ENCODE measurements around the gene MTOR.
"Not testable (repeated sequence)": the region's sequence is repeated elsewhere in the genome, so short reads cannot be mapped to it uniquely, and the experiment has no call there.

MTOR gene

DNA sequence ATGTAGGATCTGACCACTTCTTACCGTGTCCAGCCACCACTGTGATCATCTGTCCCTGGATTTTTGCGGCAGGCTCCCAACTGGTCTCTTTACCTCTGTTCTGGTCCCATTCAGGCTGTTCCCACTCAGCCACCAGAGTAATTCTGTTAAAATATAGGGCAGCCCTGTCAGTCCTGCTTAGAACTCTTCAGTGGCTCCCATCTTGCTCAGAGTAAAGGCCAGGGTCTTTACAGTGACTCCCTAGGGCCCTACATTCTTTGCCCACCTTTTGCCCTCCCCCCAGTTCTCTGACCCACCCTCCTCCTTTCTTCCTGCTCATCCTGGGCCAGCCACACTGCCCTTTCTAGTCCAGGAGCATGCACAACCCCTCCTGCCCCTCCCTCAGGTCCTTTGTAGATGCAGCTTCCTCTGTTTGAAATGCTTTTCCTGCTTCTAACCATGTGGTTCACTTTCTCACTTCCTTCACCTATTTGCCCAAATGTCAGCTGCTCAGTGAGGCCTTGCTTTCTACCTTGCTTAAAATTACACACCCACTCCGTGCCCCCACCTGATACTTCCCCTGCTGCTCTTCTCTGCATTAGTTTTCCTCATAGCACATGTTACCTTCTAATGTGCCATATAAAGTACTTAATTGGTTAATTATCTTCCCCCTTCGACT, 18.5 kb upstream of the MTOR start:
- in situ Hi-C loops (cut with MboI; ENCODE audit: low sequenced_read_pairs) = no loop called here

DNA sequence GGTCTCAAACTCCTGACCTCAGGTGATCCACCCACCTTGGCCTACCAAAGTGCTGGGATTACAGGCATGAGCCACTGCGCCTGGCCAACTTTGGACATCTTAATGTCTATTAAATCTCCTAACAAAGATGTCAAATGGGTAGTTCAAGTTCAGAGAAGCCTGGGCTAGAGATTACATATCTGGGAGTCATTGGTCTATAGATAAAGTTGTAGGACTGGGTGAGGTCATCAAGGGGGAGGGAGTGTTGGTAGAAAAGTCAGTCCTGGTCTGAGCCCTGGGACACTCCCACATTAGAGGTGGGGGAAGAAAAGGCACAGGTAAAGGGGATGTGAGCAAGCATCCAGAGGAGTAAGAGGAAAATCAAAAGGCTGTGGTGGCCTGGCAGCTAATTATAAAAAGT, 17.3 kb upstream of the MTOR start:
- in situ Hi-C loops (cut with MboI; ENCODE audit: low sequenced_read_pairs) = no loop called here

DNA sequence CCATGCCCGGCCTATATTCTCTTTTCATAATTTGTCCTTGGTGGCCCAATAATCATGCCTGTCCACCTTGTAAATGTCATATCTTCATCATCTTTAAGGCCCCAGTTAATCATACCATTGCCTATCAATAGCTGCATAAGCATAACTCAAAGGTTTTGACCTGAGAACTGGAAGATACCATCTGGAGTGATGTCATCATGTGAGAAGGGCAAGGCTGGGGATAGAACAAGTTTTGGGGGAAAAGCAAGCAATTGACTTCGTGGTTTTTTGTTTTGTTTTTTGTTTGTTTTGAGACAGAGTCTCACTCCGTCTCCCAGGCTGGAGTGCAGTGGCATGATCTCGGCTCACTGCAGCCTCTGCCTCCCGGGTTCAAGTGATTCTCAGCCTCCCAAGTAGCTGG, 16.8 kb upstream of the MTOR start:
- in situ Hi-C loops (cut with MboI; ENCODE audit: low sequenced_read_pairs) = no loop called here

DNA sequence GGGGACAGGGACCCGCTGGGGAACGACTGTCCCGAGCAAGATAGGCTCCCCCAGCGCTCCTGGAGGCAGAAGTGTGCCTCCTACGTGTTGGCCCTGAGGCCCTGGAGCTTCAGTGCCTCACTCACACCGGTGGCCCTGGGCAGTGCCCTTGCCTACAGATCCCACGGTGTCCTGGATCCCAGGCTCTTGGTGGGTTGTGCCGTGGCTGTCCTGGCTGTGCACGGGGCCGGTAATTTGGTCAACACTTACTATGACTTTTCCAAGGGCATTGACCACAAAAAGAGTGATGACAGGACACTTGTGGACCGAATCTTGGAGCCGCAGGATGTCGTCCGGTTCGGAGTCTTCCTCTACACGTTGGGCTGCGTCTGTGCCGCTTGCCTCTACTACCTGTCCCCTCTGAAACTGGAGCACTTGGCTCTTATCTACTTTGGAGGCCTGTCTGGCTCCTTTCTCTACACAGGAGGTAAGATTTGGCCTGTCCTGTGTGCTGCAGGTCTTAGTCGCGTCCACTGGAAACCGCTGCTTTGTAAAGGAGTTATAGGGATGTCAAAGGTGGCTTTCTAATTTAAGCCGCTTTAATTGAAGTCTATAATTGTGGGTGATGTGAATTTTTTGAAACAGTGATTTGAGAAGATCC, 11.4 kb upstream of the MTOR start:
- in situ Hi-C loops (cut with MboI; ENCODE audit: low sequenced_read_pairs) = no loop called here

DNA sequence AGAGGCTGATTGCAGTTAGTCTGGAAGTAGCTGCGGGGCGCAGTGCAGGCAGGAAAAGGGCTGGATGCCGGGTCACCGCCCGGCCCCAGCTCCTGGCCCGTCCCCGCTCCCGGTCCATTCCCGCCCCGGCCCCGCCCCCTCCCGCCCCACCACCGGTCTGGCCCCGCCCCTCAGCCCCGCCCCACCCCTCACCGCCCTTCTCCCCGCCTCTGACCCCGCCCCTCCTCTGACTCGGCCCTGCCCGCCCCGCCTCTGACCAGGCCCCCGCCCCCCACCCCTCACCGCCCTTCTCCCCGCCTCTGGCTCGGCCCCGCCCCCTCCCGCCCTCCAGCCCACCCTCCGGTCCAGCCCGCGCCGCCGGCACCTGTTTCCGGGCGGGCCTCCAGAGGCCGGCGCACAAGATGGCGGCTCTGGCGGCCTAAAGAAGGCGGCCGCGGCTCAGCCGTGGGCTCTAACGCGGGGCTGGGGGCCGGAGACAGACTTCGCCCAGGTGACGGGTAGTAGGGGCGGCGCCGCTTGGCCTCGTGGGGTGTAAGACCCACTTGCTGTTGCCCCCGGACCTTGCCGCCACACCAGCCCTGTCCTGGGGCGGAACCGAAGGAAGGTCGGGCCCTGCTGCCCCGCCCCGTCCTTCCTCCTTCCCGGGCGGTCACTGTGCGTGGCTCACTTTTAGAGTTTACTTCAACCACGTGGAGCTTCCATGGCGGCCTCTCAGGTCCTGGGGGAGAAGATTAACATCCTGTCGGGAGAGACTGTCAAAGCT, 10.7 kb upstream of the MTOR start, which contains the start of gene UBIAD1:
Gene UBIAD1, plus strand, starts transcription at position 367 of the 763 bp plus-strand sequence. Its CDS starts 334 bp downstream, at position 701.
- in situ Hi-C loops (cut with MboI; ENCODE audit: low sequenced_read_pairs) = no loop called here

DNA sequence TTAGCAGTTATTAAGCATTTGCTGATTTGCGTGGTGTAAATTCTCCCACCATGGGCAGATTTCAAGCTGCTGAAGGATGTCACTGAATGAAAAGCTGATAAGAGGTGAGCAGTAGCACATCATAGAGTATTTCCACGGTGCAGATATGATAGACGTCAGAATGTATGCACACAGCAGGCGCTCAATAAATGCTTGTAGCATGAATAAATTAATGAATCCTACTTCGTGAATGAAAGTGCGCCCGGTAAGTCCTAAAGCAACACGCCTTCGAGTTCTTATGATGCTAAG, 10.1 kb upstream of the MTOR start:
- in situ Hi-C loops (cut with MboI; ENCODE audit: low sequenced_read_pairs) = no loop called here

DNA sequence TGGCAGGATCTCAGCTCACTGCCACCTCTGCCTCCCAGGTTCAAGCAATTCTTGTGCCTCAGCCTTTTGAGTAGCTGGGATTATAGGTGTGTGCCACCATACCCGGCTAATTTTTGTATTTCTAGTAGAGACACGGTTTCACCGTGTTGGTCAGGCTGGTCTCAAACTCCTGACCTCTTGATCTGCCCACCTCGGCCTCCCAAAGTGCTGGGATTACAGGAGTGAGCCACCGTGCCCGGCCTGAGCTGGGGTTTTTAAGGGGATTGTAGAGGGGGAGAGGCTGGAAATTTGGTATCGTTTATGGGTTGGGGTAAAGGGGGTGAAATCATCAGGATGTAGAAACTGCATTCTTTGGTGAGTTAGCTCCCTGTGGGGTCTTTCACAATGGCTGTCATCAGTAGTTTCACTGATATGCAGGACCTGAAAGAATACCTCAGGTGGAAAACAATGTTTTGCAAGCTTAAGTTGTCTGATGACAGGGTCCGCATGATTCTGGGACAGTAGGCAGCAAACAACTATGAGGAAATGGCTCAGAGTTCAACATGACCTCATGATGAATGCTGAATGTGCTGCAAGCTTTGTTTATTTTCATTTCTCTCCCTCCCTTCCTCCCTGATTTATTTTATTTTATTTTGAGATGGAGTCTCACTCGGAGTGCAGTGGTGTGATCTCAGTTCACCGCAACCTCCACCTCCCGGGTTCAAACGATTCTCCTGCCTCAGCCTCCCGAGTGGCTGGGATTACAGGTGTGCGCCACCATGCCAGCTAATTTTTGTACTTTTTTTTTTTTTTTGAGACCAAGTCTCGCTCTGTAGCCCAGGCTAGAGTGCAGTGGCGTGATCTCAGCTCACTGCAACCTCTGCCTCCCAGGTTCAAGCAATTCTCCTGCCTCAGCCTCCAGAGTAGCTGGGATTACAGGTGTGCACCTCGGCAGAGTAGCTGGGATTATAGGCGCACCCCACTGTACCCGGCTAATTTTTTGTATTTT, 5.3 kb upstream of the MTOR start:
- in situ Hi-C loops (cut with MboI; ENCODE audit: low sequenced_read_pairs) = not testable (repeated sequence)

DNA sequence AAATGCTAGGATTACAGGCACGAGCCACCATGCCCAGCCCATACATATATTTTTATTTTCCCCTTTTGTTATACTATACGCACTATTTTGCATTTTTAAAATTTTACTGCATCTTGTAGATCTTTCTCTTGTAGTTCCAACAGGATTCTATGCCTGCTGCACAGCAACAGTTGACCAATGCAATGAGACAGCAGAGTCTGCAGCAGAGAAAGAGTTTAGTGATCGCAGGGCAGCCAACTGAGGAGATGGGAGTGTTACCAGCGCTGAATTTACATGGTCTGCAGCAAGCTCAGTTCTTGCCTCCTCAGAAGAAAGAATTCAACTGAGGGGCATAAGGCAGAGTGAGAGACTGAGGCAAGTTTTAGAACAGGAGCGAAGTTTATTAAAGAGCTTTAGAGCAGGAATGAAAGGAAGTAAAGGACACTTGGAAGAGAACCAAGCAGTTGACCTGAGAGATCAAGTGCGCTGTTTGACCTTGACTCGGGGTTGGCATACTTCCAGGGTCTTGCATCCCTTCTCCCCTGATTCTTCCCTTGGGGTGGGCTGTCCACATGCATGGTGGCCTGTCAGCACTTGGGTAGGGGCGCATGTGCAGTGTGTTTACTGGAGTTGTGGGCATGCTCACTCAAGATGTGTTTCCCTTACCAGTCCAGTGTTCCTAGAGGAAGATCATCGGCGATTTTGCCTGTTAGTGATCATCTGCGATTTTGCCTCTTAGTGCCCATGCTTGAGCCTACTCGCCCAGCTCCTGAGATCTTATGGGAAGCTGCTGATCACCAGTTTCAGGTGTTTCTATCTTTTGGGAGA, 4.1 kb upstream of the MTOR start:
- in situ Hi-C loops (cut with MboI; ENCODE audit: low sequenced_read_pairs) = no loop called here

DNA sequence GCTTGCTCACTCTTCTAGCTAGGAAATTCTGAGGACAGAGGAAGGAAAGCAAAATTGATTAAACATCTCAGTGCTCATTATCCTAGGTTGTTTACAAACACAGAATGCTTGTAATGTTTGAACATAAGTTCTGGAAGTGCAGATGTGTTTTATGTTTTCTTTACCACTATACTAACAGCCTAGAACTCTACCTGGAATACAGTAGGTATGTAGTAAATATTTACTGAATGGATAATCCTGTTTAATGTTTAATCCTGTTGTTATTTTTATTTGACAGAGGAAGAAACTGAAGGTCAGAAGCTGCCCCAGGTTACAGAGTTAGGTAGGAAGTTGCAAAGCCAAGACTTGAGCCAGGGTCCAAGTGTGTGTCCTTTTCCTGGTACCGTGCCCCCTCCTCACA, 6.1 kb downstream of the MTOR start:
- in situ Hi-C loops (cut with MboI; ENCODE audit: low sequenced_read_pairs) = no loop called here

DNA sequence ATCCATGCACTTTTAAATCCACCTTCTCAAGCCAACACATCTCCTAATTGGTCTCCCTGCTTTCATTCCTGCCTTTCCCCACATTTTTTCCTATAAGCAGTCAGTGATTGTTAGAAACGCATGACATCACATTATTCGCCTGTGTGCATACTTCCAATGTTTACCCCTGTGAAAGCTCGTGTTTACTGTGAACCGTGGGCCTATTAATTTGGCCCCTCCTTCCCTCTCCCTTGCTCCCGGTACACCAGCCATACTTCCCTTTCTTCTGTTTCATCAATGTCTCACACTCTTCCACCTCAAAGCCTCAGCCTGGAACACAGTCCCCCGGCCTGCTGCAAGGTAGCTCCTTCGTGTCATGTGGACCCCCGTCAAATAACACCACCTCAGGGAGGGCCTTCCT, 9.1 kb downstream of the MTOR start:
- in situ Hi-C loops (cut with MboI; ENCODE audit: low sequenced_read_pairs) = no loop called here

DNA sequence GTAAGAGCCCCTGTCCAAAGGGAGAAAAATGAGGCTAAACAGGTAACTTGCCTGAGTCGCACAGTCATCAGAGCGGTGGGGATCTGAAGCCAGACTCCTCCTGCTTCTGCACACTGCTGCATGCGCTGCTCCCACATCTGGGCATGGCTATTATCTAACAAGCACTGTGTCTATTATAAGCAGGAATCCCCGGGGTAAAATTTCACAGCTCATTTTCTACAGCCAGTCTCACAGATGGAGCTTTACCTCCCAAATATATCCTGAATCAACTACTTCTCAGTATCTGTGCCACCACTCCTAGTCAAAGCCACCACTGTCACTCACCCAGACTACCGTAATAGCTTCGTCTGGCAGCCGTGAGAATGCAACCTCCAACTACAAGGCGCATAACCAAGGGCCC, 9.8 kb downstream of the MTOR start:
- in situ Hi-C loops (cut with MboI; ENCODE audit: low sequenced_read_pairs) = no loop called here

DNA sequence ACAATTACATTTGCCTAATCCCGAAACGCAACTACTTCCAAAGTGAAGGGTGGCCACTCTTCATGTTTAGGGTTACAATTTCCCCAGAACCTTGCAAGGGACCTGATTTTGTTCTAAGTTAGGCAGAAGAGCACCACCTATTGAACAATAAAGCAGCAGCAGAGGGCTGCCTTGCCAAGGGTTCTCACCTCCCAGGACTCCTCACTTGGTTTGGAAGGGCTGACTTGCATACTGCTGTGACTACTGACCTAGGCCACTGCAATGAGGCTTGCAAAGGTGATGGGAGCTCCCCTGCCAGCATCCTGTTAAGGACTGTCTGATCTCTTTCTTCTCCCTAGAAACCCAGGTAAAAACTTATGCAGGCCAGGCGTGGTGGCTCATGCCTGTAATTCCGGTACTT, 14.2 kb downstream of the MTOR start:
- in situ Hi-C loops (cut with MboI; ENCODE audit: low sequenced_read_pairs) = loop anchor here (25.0 kb wide), 1 partner anchor 389 kb away; no protein-coding TSS in a partner anchor

DNA sequence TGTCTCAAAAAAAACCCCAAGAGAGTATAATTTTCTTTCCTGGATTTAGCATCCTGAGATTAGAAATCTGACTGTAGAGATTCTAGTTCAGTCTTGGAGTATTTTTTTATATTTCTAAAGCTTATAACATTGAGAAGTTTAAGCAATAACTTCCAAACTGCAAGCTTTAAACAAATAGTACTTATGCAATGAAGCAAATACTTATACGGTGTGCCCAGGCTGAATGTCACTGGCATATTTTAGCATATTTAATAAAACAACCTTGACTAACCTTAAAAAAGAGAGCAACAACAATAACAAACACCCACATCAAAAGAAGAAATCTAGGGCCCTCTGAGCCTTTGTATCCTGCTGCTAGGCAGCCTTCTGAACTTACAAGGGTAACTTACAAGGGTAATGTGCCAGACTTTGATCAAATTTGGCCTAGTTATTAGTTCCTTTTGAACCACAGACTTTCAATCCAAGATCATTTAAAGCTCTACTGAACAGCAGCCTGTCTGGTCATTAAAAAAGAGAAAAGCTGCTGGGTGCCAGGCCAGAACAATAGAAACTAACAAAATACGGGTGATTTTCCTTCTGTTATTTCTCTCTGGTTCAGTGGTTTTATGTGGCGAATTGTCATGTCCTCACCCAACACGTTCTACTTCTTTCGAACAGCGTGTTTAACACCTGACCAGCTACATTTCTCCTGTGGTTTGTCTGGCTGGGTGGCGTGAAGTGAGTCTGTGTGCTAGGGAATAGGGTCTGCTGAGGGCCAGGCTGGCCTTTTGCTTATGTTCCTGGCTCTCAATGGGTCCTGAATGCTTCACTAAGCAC, 16.2 kb downstream of the MTOR start:
- in situ Hi-C loops (cut with MboI; ENCODE audit: low sequenced_read_pairs) = loop anchor here (25.0 kb wide), 1 partner anchor 391 kb away; no protein-coding TSS in a partner anchor

DNA sequence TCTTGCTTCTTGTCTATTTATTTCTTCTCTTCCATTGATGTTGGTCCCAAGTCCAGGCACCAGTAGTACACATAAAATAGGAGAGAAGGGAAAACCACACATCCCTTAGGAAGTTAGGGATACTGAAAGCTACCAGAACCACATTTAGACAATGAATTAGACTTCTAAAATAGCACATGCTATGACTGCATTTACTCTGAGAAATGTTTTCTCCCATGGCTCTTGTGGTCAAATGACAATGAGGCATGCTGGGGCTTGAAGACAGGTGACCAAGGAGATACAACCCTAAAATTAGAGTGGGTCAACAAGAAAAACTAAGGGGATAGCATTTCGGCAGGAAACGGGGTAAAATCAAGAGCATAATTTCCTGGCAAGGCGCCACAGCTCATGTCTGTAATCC, 17.1 kb downstream of the MTOR start:
- in situ Hi-C loops (cut with MboI; ENCODE audit: low sequenced_read_pairs) = loop anchor here (25.0 kb wide), 1 partner anchor 392 kb away; no protein-coding TSS in a partner anchor

DNA sequence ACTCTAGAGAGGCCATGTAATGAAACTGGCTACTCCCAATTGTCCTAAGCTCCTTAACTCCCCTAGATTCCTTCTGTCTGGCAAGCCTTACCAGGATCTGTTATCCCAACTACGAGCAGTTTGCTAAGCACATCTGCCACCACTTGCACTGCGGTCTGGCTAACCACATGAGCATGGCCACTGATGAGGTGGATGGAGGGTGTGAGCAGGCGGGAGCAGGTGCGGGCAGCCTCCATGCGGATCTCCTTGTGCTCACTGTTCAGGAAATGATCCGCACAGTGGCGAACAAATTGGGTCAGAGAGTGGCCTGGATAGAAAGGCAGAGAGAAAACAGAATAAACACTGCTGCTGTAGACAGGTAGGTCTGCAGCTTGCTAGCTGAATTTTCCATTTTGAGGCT, 24.0 kb downstream of the MTOR start:
- in situ Hi-C loops (cut with MboI; ENCODE audit: low sequenced_read_pairs) = loop anchor here (25.0 kb wide), 1 partner anchor 399 kb away; no protein-coding TSS in a partner anchor

DNA sequence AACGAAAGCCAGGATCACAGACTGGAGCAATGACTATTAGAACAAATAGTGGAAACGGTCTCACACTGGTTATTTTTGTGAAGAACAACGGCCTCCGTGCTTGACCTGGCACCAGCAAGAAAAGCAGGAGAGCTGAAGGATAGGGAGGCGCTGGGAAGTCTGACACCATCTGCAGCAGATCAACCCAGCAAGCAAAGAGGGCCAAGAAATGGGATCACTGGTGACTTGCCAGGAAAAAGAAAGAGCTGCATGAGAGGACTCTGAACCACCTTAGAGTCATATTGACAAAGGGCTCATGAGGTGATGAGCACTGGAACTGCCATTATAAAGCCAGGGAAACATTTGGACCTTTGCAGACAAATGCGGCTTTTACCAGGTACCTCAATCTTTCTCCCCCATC, 25.0 kb downstream of the MTOR start:
- in situ Hi-C loops (cut with MboI; ENCODE audit: low sequenced_read_pairs) = loop anchor here (25.0 kb wide), 1 partner anchor 400 kb away; no protein-coding TSS in a partner anchor

DNA sequence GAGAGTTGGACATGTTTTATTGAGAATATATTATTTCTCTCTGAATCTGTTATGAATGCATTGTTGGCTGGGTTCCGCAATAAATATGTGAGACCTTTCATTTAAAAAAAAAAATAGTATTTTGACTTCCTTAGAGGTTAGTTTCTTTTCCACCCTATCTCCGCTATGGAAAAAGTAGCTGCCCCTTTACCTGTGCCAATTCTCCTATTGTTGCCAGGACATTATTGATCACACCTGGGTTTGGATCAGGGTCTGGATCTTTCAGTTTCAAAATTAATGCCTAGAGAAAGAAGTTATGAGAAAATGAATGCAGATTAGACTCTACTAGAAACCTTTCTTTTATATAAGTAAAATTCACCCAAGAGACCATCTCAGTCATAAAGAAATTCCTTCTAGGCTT, 29.1 kb downstream of the MTOR start:
- in situ Hi-C loops (cut with MboI; ENCODE audit: low sequenced_read_pairs) = loop anchor here (25.0 kb wide), 1 partner anchor 404 kb away; no protein-coding TSS in a partner anchor

DNA sequence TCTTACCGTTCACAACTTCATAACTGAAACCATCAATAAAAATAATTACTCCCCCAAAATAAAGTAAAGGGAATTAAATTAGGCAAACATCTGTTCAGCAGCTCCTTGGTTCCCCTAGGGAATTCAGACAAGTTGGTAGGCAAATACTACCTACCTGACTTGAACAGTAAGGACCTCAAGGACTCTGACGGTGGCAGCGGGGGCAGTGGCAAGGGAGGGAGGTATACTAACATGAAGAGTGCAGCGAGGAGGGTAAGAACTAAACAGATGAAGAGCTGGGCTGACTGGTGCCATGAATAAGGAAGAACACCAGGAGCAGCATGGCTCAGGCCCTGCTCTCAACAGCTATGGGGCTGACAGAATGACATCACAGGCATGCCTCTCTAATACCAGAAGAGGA, 33.1 kb downstream of the MTOR start:
- in situ Hi-C loops (cut with MboI; ENCODE audit: low sequenced_read_pairs) = loop anchor here (25.0 kb wide), 1 partner anchor 408 kb away; no protein-coding TSS in a partner anchor

Measured in HL-60/S4 treated with phorbol 12-myristate 13-acetate at 8.2 ng/mL for 4 days and 3 days (cell line).